Measurements from ENCODE around the gene VPS11.

DNA sequence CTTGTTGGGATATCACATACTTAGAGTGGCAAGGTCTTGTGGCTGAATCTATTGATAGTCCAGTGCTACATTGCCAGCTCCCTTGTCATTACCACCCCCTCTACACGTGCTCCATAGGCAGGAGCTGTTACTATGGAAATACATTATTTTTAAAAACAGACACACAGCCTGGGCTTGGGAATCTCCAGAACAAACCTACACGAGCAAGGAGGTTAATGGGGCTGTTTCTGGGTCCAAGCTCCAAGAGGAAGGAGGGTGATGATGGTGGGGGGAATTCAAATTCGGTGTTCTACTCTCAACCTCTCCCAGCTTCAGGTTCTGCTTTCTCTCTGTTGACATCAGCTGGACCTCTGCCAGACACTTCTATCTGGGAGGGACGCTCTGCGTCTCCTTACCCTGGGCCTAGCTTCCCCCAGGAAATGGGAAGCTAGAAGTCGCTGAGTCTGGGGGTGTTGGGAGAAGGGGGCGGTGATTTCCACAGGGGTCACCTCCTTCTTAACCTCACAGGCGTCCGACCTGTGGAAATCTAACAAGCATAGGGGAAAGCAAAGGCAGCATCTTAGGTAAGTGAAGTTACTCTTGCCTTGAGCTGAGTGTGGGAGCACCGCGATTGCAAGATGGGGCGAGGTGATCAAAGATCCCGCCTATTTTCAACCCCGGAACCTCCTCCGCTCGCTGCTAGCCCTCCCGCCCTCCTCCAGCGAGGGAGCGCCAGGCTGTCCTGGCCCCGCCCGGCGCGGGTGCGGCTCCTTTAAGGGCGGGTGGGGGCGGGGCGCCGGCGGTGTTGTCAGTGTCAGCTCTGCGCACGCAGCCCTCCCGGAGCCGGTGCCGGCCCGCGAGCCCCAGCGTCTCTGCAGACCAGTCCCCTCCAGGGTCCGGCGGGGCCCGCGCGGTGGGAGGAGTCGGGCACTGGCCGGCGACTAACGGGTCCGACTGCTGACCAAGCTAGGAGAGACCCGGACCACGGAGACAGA lies 39.2 kb downstream of the VPS11 start, which contains the start of gene C2CD2L:
- TF ChIP-seq, protein P1, sequence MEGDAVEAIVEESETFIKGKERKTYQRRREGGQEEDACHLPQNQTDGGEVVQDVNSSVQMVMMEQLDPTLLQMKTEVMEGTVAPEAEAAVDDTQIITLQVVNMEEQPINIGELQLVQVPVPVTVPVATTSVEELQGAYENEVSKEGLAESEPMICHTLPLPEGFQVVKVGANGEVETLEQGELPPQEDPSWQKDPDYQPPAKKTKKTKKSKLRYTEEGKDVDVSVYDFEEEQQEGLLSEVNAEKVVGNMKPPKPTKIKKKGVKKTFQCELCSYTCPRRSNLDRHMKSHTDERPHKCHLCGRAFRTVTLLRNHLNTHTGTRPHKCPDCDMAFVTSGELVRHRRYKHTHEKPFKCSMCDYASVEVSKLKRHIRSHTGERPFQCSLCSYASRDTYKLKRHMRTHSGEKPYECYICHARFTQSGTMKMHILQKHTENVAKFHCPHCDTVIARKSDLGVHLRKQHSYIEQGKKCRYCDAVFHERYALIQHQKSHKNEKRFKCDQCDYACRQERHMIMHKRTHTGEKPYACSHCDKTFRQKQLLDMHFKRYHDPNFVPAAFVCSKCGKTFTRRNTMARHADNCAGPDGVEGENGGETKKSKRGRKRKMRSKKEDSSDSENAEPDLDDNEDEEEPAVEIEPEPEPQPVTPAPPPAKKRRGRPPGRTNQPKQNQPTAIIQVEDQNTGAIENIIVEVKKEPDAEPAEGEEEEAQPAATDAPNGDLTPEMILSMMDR (IDR thresholded peaks at IDR 0.05), result no peak
- TF ChIP-seq EP300 (IDR thresholded peaks at IDR 0.05) (no peak), POLR2A (IDR thresholded peaks at IDR 0.05) (peak; percentile 13 to 42)
